Neutrophil (primary cell): ENCODE results near the gene SEPHS1.
A peak's percentile ranks its signal among the peaks of the same experiment; 100 is the strongest.

ENCODE experiments used
- H3K27ac ChIP-seq: fragments of 200-600 bp; sonication (generic); 2 replicates; pipeline ENCODE4 v1.5.1; 2016; ENCODE audit warnings: mild to moderate bottlenecking, moderate library complexity
- H3K27me3 ChIP-seq: fragments of 200-600 bp; sonication (generic); 2 replicates; pipeline ENCODE4 v1.6.0; 2016; ENCODE audit warnings: mild to moderate bottlenecking
- H3K36me3 ChIP-seq: fragments of 200-600 bp; sonication (generic); 2 replicates; pipeline ENCODE4 v1.5.1; 2017
- H3K4me1 ChIP-seq, 2 experiments: fragments of 200-600 bp in 1 of 2; sonication (generic) in 1 of 2; 1 replicate in 1 of 2; 2 replicates in 1 of 2; pipeline versions ENCODE4 v1.5.1 to v1.6.1; 2013 to 2016; ENCODE audit warnings: low read depth in 1 of 2, low read length in 1 of 2, mild to moderate bottlenecking in 1 of 2, moderate library complexity in 1 of 2; ENCODE audit not compliant: control insufficient read depth in 1 of 2, insufficient read depth in 1 of 2
- H3K4me3 ChIP-seq, 2 experiments: fragments of 200-600 bp in 1 of 2; sonication (generic) in 1 of 2; 1 replicate in 1 of 2; 2 replicates in 1 of 2; pipeline ENCODE4 v1.5.1; 2013 to 2016; ENCODE audit warnings: low read depth in 1 of 2, low read length in 1 of 2, mild to moderate bottlenecking in 1 of 2, moderate library complexity in 1 of 2
- H3K9me3 ChIP-seq: fragments of 200-600 bp; sonication (generic); 2 replicates; pipeline ENCODE4 v1.5.1; 2016
- CTCF ChIP-seq: fragments of 200-600 bp; sonication (generic); IDR thresholded peaks from 2 replicates; pipeline ENCODE4 v1.5.1; 2016; ENCODE audit warnings: antibody characterized with exemption

Gene SEPHS1

GRCh38 chr10:13348216-13349017 is at the start of gene SEPHS1:
Gene SEPHS1, minus strand, starts transcription at chr10:13348293. Its CDS starts 3,343 bp downstream, at chr10:13344950.
- peak within 1 kb of the TSS; percentile 57 for H3K27ac ChIP-seq
- H3K4me1 ChIP-seq: peaks cover 25 to 29% of the 10 kb centered on the region in 2 experiments
- TF ChIP-seq CTCF: no peak
- no peaks in the 10 kb centered on the region for H3K9me3 ChIP-seq
- peak within 1 kb of the TSS; percentile 63 to 71 for H3K4me3 ChIP-seq
- H3K27me3 ChIP-seq: peaks cover 44% of the 10 kb centered on the region
- H3K36me3 ChIP-seq: no peaks in the 10 kb centered on the region

GRCh38 chr10:13397052-13397451 is 49.0 kb upstream of the SEPHS1 start:
- H3K27me3 ChIP-seq: no peaks in the 10 kb centered on the region
- no peaks in the 10 kb centered on the region for H3K36me3 ChIP-seq
- H3K27ac ChIP-seq: no peak overlapping the region
- no peaks in the 10 kb centered on the region for H3K9me3 ChIP-seq
- H3K4me1 ChIP-seq: no peaks in the 10 kb centered on the region
- TF ChIP-seq CTCF: no peak
- H3K4me3 ChIP-seq: no peak overlapping the region

- Histone ChIP-seq H3K4me1 (no peaks in the 10 kb centered on the region), H3K27me3 (no peaks in the 10 kb centered on the region), H3K27ac (no peak overlapping the region), H3K4me3 (no peak overlapping the region), H3K9me3 (no peaks in the 10 kb centered on the region), H3K36me3 (no peaks in the 10 kb centered on the region)
- TF ChIP-seq CTCF: no peak
Observed at GRCh38 chr10:13396369-13396768, 48.3 kb upstream of the SEPHS1 start.

- TF ChIP-seq CTCF: no peak
- no peaks in the 10 kb centered on the region for H3K9me3 ChIP-seq
- no peak overlapping the region for H3K27ac ChIP-seq
- H3K27me3 ChIP-seq: no peaks in the 10 kb centered on the region
- no peaks in the 10 kb centered on the region for H3K4me1 ChIP-seq
- no peaks in the 10 kb centered on the region for H3K36me3 ChIP-seq
- H3K4me3 ChIP-seq: no peak overlapping the region
Observed at GRCh38 chr10:13395540-13395939, 47.4 kb upstream of the SEPHS1 start.

- no peaks in the 10 kb centered on the region for H3K4me1 ChIP-seq
- no peak for TF ChIP-seq CTCF
- H3K27me3 ChIP-seq: no peaks in the 10 kb centered on the region
- no peaks in the 10 kb centered on the region for H3K36me3 ChIP-seq
- H3K4me3 ChIP-seq: no peak overlapping the region
- no peaks in the 10 kb centered on the region for H3K9me3 ChIP-seq
- no peak overlapping the region for H3K27ac ChIP-seq
Observed at GRCh38 chr10:13393640-13394039, 45.5 kb upstream of the SEPHS1 start.
